HepG2 (cell line): Measurements from ENCODE around the gene APOA1. TPM values are rescaled to one million over a fixed set of nuclear protein-coding genes. Genes with fewer than 3 reads are reported as not detected.

ENCODE experiments used
- ASH2L ChIP-seq: fragments of 300-600, 200-600 bp; sonication (generic); IDR thresholded peaks from 2 replicates; pipeline ENCODE4 v1.7.0; 2017; ENCODE audit warnings: low read depth, mild to moderate bottlenecking, moderate library complexity, mixed read lengths, low read length; ENCODE audit not compliant: insufficient read length
- BORCS8-MEF2B ChIP-seq: sonication (generic); formaldehyde crosslinking; IDR thresholded peaks from 2 replicates; pipeline ENCODE4 v1.8.0; 2022; ENCODE audit warnings: mild to moderate bottlenecking, missing genetic modification reagents
- CENPX ChIP-seq: sonication (generic); formaldehyde crosslinking; IDR thresholded peaks from 2 replicates; pipeline ENCODE4 v1.9.0; 2021; ENCODE audit warnings: mild to moderate bottlenecking, missing genetic modification reagents, moderate library complexity
- GATA4 ChIP-seq: sonication (generic); IDR thresholded peaks from 2 replicates; pipeline ENCODE4 v1.6.1; 2016; ENCODE audit warnings: antibody characterized with exemption, low read depth, borderline replicate concordance
- HMG20B ChIP-seq: conservative IDR thresholded peaks from 2 replicates; pipeline ENCODE4 v1.6.1; 2016; ENCODE audit warnings: missing genetic modification reagents, missing compliant biosample characterization
- HOXD1 ChIP-seq: sonication (generic); formaldehyde crosslinking; IDR thresholded peaks from 2 replicates; pipeline ENCODE4 v1.5.0; 2020; ENCODE audit warnings: missing genetic modification reagents
- MTA1 ChIP-seq: sonication (generic); formaldehyde crosslinking; IDR thresholded peaks from 2 replicates; pipeline ENCODE4 v1.4.0; 2020; ENCODE audit warnings: missing genetic modification reagents, mild to moderate bottlenecking, borderline replicate concordance
- NCOR1 ChIP-seq: fragments of 200-600 bp; sonication (generic); IDR thresholded peaks from 2 replicates; pipeline ENCODE4 v1.7.0; 2017; ENCODE audit warnings: antibody characterized with exemption, low read length, borderline replicate concordance
- NR2C2 ChIP-seq: sonication (generic); formaldehyde crosslinking; IDR thresholded peaks from 2 replicates; pipeline ENCODE4 v1.4.0; 2020; ENCODE audit warnings: missing genetic modification reagents, mild to moderate bottlenecking, moderate library complexity, borderline replicate concordance
- SIN3A ChIP-seq: IDR thresholded peaks from 2 replicates; pipeline ENCODE4 v1.6.1; 2011; ENCODE audit warnings: low read depth, mild to moderate bottlenecking, control low read depth, low read length, borderline replicate concordance
- SKI ChIP-seq: fragments of 450-650 bp; IDR thresholded peaks from one replicate; pipeline ENCODE4 v1.6.1; 2018; ENCODE audit warnings: mild to moderate bottlenecking; ENCODE audit not compliant: partially characterized antibody
- THAP8 ChIP-seq: sonication (generic); formaldehyde crosslinking; IDR thresholded peaks from 2 replicates; pipeline ENCODE4 v1.5.1; 2020; ENCODE audit warnings: missing genetic modification reagents, mild to moderate bottlenecking, borderline replicate concordance
- XRCC5 ChIP-seq: fragments of 200-400 bp; formaldehyde crosslinking; optimal IDR thresholded peaks from 2 replicates; pipeline ENCODE3; 2017; ENCODE audit warnings: mild to moderate bottlenecking, low read length
- ZNF451 ChIP-seq: sonication (generic); formaldehyde crosslinking; IDR thresholded peaks from 2 replicates; pipeline ENCODE4 v1.5.0; 2020; ENCODE audit warnings: mild to moderate bottlenecking, missing genetic modification reagents
- ZNF616 ChIP-seq: sonication (generic); formaldehyde crosslinking; IDR thresholded peaks from 2 replicates; pipeline ENCODE4 v1.5.0; 2020; ENCODE audit warnings: low read depth, mild to moderate bottlenecking, missing genetic modification reagents
- ZNF672 ChIP-seq: sonication (generic); formaldehyde crosslinking; IDR thresholded peaks from 2 replicates; pipeline ENCODE4 v1.8.1; 2022; ENCODE audit warnings: missing genetic modification reagents
- ZNF687 ChIP-seq: sonication (generic); formaldehyde crosslinking; IDR thresholded peaks from 2 replicates; pipeline ENCODE4 v1.5.1; 2020; ENCODE audit warnings: mild to moderate bottlenecking, missing genetic modification reagents, moderate library complexity
- ZNF747 ChIP-seq: sonication (generic); formaldehyde crosslinking; IDR thresholded peaks from 2 replicates; pipeline ENCODE4 v1.8.1; 2023; ENCODE audit warnings: missing genetic modification reagents, mild to moderate bottlenecking, borderline replicate concordance
- ZNF878 ChIP-seq: sonication (generic); formaldehyde crosslinking; IDR thresholded peaks from 2 replicates; pipeline ENCODE4 v1.8.1; 2023; ENCODE audit warnings: mild to moderate bottlenecking, missing genetic modification reagents, moderate library complexity
- ZNF879 ChIP-seq: sonication (generic); formaldehyde crosslinking; IDR thresholded peaks from 2 replicates; pipeline ENCODE4 v1.8.1; 2023; ENCODE audit warnings: missing genetic modification reagents
- polyA plus RNA-seq, 8 experiments: library from polyadenylated mRNA; depleted of rRNA in 3 of 8; stranded (reverse) in 7 of 8; unstranded in 1 of 8; fragments of >200 nt; fragmentation: Illumina TruSeq in 4 of 8; extraction: Trizol in 4 of 8; gene quantifications; 2 replicates each; pipeline versions ENCODE4 v1.2.1 to v1.2.3, GENCODE V29; 2011 to 2016; ENCODE audit warnings: low read depth in 4 of 8, missing spikeins in 1 of 8, mixed read lengths in 1 of 8; ENCODE audit not compliant: insufficient read depth in 1 of 8
- total RNA-seq, 5 experiments: library from RNA; depleted of rRNA; stranded (reverse); fragments of >200 nt; fragmentation: Illumina TruSeq; extraction: Trizol; gene quantifications; 2 replicates each; pipeline ENCODE4 v1.2.3, GENCODE V29; 2016; ENCODE audit warnings: low read depth in 1 of 5
- TF ChIP-seq, protein P1 (sequence below): IDR thresholded peaks from 2 replicates; pipeline ENCODE4 v1.6.1; 2016; ENCODE audit warnings: mild to moderate bottlenecking

Gene APOA1
- total and polyA plus RNA-seq, 2 of the 13 experiments (the other 11 are each of a cell fraction or from before 2014, with no cell fraction given): 1,973 to 5,485 TPM

GRCh38 chr11:116792144-116792868, 45.1 kb downstream of the APOA1 start (continued):
- TF ChIP-seq SIN3A: peak; percentile 73; the same call in 1 of the 2 replicates
- peak; percentile 94 for TF ChIP-seq NR2C2 (CRISPR knock-in tag)
- 0 out of 2 replicates have a peak, but pooled peaks have one; percentile 57 for TF ChIP-seq BORCS8-MEF2B (CRISPR knock-in tag)
- no peak for TF ChIP-seq ZNF616 (CRISPR knock-in tag)
- 0 out of 2 replicates have a peak, but pooled peaks have one; percentile 47 for TF ChIP-seq HMG20B (CRISPR knock-in tag)
- TF ChIP-seq HOXD1: no peak
- TF ChIP-seq ZNF451 (CRISPR knock-in tag): peak; percentile 75; the same call in 1 of the 2 replicates
- TF ChIP-seq ZNF687 (CRISPR knock-in tag): peak; percentile 72
- TF ChIP-seq ZNF747 (CRISPR knock-in tag): peak; percentile 53
- TF ChIP-seq SKI: peak; percentile 76
- TF ChIP-seq ZNF672 (CRISPR knock-in tag): no peak
- TF ChIP-seq XRCC5: peak; percentile 65
- TF ChIP-seq NCOR1: peak; percentile 89
- TF ChIP-seq CENPX (CRISPR knock-in tag): no peak
- TF ChIP-seq, protein P1, sequence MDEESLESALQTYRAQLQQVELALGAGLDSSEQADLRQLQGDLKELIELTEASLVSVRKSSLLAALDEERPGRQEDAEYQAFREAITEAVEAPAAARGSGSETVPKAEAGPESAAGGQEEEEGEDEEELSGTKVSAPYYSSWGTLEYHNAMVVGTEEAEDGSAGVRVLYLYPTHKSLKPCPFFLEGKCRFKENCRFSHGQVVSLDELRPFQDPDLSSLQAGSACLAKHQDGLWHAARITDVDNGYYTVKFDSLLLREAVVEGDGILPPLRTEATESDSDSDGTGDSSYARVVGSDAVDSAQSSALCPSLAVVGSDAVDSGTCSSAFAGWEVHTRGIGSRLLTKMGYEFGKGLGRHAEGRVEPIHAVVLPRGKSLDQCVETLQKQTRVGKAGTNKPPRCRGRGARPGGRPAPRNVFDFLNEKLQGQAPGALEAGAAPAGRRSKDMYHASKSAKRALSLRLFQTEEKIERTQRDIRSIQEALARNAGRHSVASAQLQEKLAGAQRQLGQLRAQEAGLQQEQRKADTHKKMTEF (CRISPR knock-in tag): peak; percentile 66
- TF ChIP-seq ZNF878 (CRISPR knock-in tag): 0 out of 2 replicates have a peak, but pooled peaks have one; percentile 51
- peak; percentile 59; the same call in 1 of the 2 replicates for TF ChIP-seq THAP8 (CRISPR knock-in tag)
- TF ChIP-seq ASH2L: peak; percentile 66
- peak; percentile 53; the same call in 1 of the 2 replicates for TF ChIP-seq GATA4
- TF ChIP-seq MTA1 (CRISPR knock-in tag): peak; percentile 78; the same call in 1 of the 2 replicates
- TF ChIP-seq ZNF879: no peak
